HepG2 (cell line): Measurements from ENCODE around the gene OSR1.

Source experiments
- CHD4 ChIP-seq: fragments of 200-600 bp; sonication (generic); IDR thresholded peaks from 2 replicates; pipeline ENCODE4 v1.7.0; 2017; ENCODE audit warnings: mild to moderate bottlenecking, low read length, borderline replicate concordance
- ETV5 ChIP-seq: IDR thresholded peaks from 2 replicates; pipeline ENCODE4 v1.6.1; 2018; ENCODE audit warnings: missing biosample characterization, missing genetic modification reagents, inconsistent platforms, borderline replicate concordance
- FOXA1 ChIP-seq, 2 experiments: fragments of 450-650 bp in 1 of 2; sonication (generic) in 1 of 2; formaldehyde crosslinking in 1 of 2; IDR thresholded peaks; 2 replicates each; pipeline versions ENCODE4 v1.4.0 to v1.6.1; 2016 to 2020; ENCODE audit warnings: missing genetic modification reagents in 1 of 2
- HDAC1 ChIP-seq: sonication (generic); formaldehyde crosslinking; IDR thresholded peaks from 2 replicates; pipeline ENCODE4 v1.5.1; 2020; ENCODE audit warnings: mild to moderate bottlenecking, missing genetic modification reagents
- KLF16 ChIP-seq, 2 experiments: sonication (generic) in 1 of 2; formaldehyde crosslinking in 1 of 2; IDR thresholded peaks; 2 replicates each; pipeline versions ENCODE4 v1.6.1 to v1.8.0; 2016 to 2023; ENCODE audit warnings: missing genetic modification reagents in 2 of 2, missing compliant biosample characterization in 1 of 2
- MAZ ChIP-seq, 2 experiments: sonication (generic) in 1 of 2; formaldehyde crosslinking in 1 of 2; IDR thresholded peaks; 2 replicates each; pipeline versions ENCODE4 v1.5.0 to v1.6.1; 2012 to 2020; ENCODE audit warnings: low read depth in 2 of 2, mild to moderate bottlenecking in 2 of 2, borderline replicate concordance in 1 of 2, improper control_type of control experiment in 1 of 2, low read length in 1 of 2, missing genetic modification reagents in 1 of 2, moderate library complexity in 1 of 2
- NCOA1 ChIP-seq: sonication (generic); formaldehyde crosslinking; IDR thresholded peaks from 2 replicates; pipeline ENCODE4 v1.9.0; 2021; ENCODE audit warnings: missing genetic modification reagents
- ZNF564 ChIP-seq: sonication (generic); formaldehyde crosslinking; IDR thresholded peaks from 2 replicates; pipeline ENCODE4 v1.8.1; 2023; ENCODE audit warnings: mild to moderate bottlenecking, missing genetic modification reagents
- ZNF589 ChIP-seq: sonication (generic); formaldehyde crosslinking; conservative IDR thresholded peaks from 2 replicates; pipeline ENCODE4 v1.8.0; 2022; ENCODE audit warnings: mild to moderate bottlenecking, moderate library complexity, missing genetic modification reagents
- ZNF792 ChIP-seq: IDR thresholded peaks from 2 replicates; pipeline ENCODE4 v1.6.1; 2016
- TF ChIP-seq, protein P1 (sequence below): sonication (generic); formaldehyde crosslinking; IDR thresholded peaks from 2 replicates; pipeline ENCODE4 v1.4.0; 2020; ENCODE audit warnings: missing genetic modification reagents, mild to moderate bottlenecking, borderline replicate concordance
- TF ChIP-seq, protein P2 (sequence below): sonication (generic); formaldehyde crosslinking; IDR thresholded peaks from 2 replicates; pipeline ENCODE4 v1.5.0; 2020; ENCODE audit warnings: mild to moderate bottlenecking, missing genetic modification reagents, moderate library complexity
- TF ChIP-seq, protein P3 (sequence below): sonication (generic); formaldehyde crosslinking; IDR thresholded peaks from 2 replicates; pipeline ENCODE4 v1.8.0; 2022; ENCODE audit warnings: mild to moderate bottlenecking, missing genetic modification reagents
- TF ChIP-seq, protein P4 (sequence below): sonication (generic); formaldehyde crosslinking; IDR thresholded peaks from 2 replicates; pipeline ENCODE4 v1.8.1; 2023; ENCODE audit warnings: mild to moderate bottlenecking, missing genetic modification reagents

DNA sequence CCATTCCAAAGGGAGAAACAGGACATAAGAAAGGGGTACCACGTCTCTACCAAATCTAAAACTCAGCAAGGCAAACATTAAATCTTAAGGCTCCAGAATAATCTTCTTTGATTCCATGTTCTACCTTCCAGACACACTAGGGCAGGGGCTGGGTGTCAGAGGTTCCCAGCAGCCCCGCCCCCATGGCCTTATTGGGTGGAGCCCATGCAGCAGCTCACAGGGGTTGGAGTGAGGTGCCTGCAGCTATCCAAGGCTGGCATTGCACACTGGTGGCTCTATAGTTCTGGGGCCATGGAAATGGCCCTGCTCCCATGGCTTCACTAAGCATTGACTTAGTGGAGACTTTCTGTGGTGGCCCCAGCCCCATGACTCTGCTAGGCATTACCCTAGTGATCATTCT, 14.9 kb upstream of the OSR1 start:
- no peak for TF ChIP-seq NCOA1
- TF ChIP-seq HDAC1 = no peak
- TF ChIP-seq ZNF792 (CRISPR knock-in tag) = no peak
- TF ChIP-seq, protein P1, sequence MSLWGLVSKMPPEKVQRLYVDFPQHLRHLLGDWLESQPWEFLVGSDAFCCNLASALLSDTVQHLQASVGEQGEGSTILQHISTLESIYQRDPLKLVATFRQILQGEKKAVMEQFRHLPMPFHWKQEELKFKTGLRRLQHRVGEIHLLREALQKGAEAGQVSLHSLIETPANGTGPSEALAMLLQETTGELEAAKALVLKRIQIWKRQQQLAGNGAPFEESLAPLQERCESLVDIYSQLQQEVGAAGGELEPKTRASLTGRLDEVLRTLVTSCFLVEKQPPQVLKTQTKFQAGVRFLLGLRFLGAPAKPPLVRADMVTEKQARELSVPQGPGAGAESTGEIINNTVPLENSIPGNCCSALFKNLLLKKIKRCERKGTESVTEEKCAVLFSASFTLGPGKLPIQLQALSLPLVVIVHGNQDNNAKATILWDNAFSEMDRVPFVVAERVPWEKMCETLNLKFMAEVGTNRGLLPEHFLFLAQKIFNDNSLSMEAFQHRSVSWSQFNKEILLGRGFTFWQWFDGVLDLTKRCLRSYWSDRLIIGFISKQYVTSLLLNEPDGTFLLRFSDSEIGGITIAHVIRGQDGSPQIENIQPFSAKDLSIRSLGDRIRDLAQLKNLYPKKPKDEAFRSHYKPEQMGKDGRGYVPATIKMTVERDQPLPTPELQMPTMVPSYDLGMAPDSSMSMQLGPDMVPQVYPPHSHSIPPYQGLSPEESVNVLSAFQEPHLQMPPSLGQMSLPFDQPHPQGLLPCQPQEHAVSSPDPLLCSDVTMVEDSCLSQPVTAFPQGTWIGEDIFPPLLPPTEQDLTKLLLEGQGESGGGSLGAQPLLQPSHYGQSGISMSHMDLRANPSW = no peak
- TF ChIP-seq ZNF589 (CRISPR knock-in tag) = no peak
- TF ChIP-seq, protein P2, sequence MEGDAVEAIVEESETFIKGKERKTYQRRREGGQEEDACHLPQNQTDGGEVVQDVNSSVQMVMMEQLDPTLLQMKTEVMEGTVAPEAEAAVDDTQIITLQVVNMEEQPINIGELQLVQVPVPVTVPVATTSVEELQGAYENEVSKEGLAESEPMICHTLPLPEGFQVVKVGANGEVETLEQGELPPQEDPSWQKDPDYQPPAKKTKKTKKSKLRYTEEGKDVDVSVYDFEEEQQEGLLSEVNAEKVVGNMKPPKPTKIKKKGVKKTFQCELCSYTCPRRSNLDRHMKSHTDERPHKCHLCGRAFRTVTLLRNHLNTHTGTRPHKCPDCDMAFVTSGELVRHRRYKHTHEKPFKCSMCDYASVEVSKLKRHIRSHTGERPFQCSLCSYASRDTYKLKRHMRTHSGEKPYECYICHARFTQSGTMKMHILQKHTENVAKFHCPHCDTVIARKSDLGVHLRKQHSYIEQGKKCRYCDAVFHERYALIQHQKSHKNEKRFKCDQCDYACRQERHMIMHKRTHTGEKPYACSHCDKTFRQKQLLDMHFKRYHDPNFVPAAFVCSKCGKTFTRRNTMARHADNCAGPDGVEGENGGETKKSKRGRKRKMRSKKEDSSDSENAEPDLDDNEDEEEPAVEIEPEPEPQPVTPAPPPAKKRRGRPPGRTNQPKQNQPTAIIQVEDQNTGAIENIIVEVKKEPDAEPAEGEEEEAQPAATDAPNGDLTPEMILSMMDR = no peak
- TF ChIP-seq MAZ (IDR thresholded peaks at IDR 0.05; ENCODE audit: borderline replicate concordance, low read depth, low read length) = no peak
- no peak for TF ChIP-seq MAZ (CRISPR knock-in tag; IDR thresholded peaks at IDR 0.05; ENCODE audit: low read depth)
- TF ChIP-seq CHD4 = no peak
- TF ChIP-seq, protein P3, sequence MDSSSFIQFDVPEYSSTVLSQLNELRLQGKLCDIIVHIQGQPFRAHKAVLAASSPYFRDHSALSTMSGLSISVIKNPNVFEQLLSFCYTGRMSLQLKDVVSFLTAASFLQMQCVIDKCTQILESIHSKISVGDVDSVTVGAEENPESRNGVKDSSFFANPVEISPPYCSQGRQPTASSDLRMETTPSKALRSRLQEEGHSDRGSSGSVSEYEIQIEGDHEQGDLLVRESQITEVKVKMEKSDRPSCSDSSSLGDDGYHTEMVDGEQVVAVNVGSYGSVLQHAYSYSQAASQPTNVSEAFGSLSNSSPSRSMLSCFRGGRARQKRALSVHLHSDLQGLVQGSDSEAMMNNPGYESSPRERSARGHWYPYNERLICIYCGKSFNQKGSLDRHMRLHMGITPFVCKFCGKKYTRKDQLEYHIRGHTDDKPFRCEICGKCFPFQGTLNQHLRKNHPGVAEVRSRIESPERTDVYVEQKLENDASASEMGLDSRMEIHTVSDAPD (CRISPR knock-in tag) = no peak
- TF ChIP-seq FOXA1 (IDR thresholded peaks at IDR 0.05) = no peak
- no peak for TF ChIP-seq FOXA1 (CRISPR knock-in tag; IDR thresholded peaks at IDR 0.05)
- TF ChIP-seq ZNF564 (CRISPR knock-in tag) = no peak
- TF ChIP-seq, protein P4, sequence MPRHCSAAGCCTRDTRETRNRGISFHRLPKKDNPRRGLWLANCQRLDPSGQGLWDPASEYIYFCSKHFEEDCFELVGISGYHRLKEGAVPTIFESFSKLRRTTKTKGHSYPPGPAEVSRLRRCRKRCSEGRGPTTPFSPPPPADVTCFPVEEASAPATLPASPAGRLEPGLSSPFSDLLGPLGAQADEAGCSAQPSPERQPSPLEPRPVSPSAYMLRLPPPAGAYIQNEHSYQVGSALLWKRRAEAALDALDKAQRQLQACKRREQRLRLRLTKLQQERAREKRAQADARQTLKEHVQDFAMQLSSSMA = no peak
- TF ChIP-seq ETV5 (CRISPR knock-in tag) = no peak
- TF ChIP-seq KLF16 (CRISPR knock-in tag; IDR thresholded peaks at IDR 0.05) = no peak
